Activated CD4-positive, CD25-positive, alpha-beta regulatory T cell treated with anti-CD3 and anti-CD28 coated beads, Interleukin-2, amount 50 U/mL, for 16 hours (primary cell): ENCODE measurements around the gene CYP26B1.

Experiments
- DNase-seq: peaks from one replicate; pipeline ENCODE4 v3.0.0-alpha.2; 2020; ENCODE audit warnings: low read depth, low spot score

The CYP26B1 gene

GRCh38 chr2:72155151-72155550, 7.5 kb upstream of the CYP26B1 start:
- no peak for DNase-seq

- DNase-seq: no peak
Observed at GRCh38 chr2:72154386-72154975, 6.8 kb upstream of the CYP26B1 start.

GRCh38 chr2:72153924-72154323, 6.3 kb upstream of the CYP26B1 start:
- no peak for DNase-seq

GRCh38 chr2:72153026-72153791, 5.5 kb upstream of the CYP26B1 start:
- no peak for DNase-seq

- DNase-seq: no peak
Observed at GRCh38 chr2:72150861-72151356, 3.2 kb upstream of the CYP26B1 start.

GRCh38 chr2:72150157-72150860, 2.6 kb upstream of the CYP26B1 start:
- DNase-seq: peak; percentile 24

- no peak for DNase-seq
Observed at GRCh38 chr2:72149556-72150156, 2.0 kb upstream of the CYP26B1 start.

GRCh38 chr2:72148837-72149555, 1.3 kb upstream of the CYP26B1 start:
- no peak for DNase-seq

GRCh38 chr2:72148003-72148836, 558 bp upstream of the CYP26B1 start:
- no peak for DNase-seq

- DNase-seq: no peak
Observed at GRCh38 chr2:72146347-72147302, 1.0 kb downstream of the CYP26B1 start.

- no peak for DNase-seq
Observed at GRCh38 chr2:72145658-72146329, 1.9 kb downstream of the CYP26B1 start.

- DNase-seq: no peak
Observed at GRCh38 chr2:72145289-72145657, 2.4 kb downstream of the CYP26B1 start.

- no peak for DNase-seq
Observed at GRCh38 chr2:72144632-72145288, 2.9 kb downstream of the CYP26B1 start.

GRCh38 chr2:72144274-72144631, 3.4 kb downstream of the CYP26B1 start:
- DNase-seq: no peak

GRCh38 chr2:72143441-72144273, 4.0 kb downstream of the CYP26B1 start:
- DNase-seq: no peak

GRCh38 chr2:72142570-72143440, 4.9 kb downstream of the CYP26B1 start:
- DNase-seq: no peak
